ENCODE data around the gene CENPP. TPM values are rescaled to one million over a fixed set of nuclear protein-coding genes. Genes with fewer than 3 reads are reported as not detected.
"Not testable (repeated sequence)": the region's sequence is repeated elsewhere in the genome, so short reads cannot be mapped to it uniquely, and the experiment has no call there.

The CENPP gene
- total RNA-seq, 1 donor from 2014 or later, result 24.6 TPM

DNA sequence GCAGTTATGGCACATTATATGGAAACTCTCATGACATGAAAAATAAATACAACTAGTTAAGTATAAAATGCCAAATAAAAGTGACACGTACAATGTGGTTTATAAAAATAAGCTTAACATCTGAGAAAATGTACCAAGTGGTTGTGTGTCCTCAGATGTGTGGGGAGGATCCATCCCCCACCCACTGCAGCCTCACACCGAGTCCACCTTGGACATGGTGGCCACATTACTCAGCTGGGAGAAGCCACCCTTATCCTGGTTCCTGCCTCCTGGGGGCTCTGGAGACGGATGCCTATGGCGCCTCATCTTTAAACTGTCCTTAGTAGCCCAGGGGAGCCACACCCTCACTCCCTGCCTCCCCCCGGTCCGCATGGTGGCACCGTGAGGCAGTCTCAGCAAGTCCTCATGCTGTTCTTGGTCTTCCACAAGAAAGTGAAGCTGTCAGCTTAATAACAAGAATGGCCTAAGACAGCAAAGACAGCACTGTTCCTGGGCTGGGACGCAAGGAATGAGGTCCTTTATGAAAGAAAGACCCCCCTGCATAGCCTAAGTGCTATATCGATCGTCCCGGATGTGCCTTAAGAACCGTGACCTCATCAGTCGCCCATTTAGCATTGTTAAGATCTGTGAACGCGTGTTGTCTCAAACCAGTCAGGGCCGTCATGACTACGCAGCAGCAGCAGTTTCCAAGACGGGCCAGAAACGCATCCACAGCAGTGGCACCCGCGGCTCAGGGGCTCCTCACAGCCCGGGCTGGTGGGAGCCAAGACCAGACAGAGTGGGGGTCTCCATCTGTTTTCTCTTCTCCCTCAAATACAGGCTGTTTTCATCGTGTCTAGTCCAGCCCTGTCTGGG is 287.7 kb downstream of the CENPP start:
- Mint-ChIP-seq H3K36me3 (ENCODE audit: low read depth) (peaks cover 20% of the 10 kb centered on the region), H3K4me1 (ENCODE audit: low read depth) (no peaks in the 10 kb centered on the region), H3K27ac (no peak overlapping the region), H3K27me3 (ENCODE audit: insufficient read depth) (no peaks in the 10 kb centered on the region), H3K4me3 (no peak overlapping the region), H3K9me3 (no peaks in the 10 kb centered on the region)
- intact Hi-C loops (cut with micrococcal nuclease), result no loop called here
- no peak for DNase-seq (ENCODE audit: low spot score)

DNA sequence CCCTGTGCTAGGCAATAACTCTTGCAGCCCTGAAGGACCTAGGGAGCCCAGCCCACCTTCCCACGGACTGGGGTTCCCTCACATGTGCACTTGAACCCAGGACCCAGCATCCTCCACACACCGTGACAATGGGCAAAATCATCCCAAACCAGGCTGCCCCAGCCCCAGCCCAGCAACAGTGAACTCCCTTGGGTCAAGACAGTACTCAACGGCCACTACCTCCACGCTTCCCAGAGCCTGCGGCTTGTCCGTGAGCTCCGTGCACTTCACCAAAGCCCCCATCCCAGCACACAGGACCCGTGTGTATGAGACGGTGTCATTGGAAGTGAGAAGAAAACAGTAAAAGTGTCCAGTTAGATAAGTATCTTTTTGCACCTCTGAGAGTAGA is 288.4 kb downstream of the CENPP start:
- no peak overlapping the region for H3K4me3 Mint-ChIP-seq
- H3K27ac Mint-ChIP-seq, result no peak overlapping the region
- H3K27me3 Mint-ChIP-seq (ENCODE audit: insufficient read depth), result no peaks in the 10 kb centered on the region
- no peak for DNase-seq (ENCODE audit: low spot score)
- intact Hi-C loops (cut with micrococcal nuclease), result no loop called here
- no peaks in the 10 kb centered on the region for H3K4me1 Mint-ChIP-seq (ENCODE audit: low read depth)
- peaks cover 20% of the 10 kb centered on the region for H3K36me3 Mint-ChIP-seq (ENCODE audit: low read depth)
- no peaks in the 10 kb centered on the region for H3K9me3 Mint-ChIP-seq

DNA sequence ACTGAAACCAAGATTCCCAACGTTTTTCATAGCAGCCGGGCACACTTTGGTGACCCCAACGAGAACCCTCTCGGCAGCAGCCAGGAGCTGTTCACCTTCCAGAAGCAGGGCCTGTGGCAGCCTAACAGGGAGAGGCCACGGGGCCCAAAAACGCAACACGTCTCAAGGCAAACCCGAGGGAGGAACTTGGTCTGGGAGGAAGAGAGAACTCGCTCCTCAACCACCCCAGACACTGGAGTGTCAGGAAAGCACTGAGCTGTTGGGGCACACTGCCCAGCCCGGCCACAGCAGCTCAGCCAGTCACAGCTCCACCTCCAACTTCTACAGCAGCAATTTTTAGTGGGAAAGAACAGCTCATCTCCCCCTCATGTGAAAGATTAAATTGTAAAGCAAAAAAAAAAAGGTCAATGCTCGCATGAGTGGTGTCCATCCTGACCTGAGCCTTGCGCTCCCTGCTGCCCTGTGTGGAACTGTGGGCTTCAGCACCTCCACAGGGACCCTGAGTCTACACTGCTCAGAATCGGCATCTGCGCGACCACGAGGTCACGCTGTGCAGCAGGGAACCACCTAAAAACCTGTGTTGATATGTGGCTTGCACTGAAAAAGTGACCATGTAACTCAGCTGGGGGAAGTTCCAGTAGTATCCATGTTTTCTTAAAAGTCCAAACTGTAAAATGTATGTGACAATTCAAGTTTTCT is 289.2 kb downstream of the CENPP start:
- Mint-ChIP-seq H3K4me1 (ENCODE audit: low read depth) (no peaks in the 10 kb centered on the region), H3K4me3 (no peak overlapping the region), H3K27ac (no peak overlapping the region), H3K27me3 (ENCODE audit: insufficient read depth) (no peaks in the 10 kb centered on the region), H3K36me3 (ENCODE audit: low read depth) (peaks cover 20% of the 10 kb centered on the region), H3K9me3 (no peaks in the 10 kb centered on the region)
- no peak for DNase-seq (ENCODE audit: low spot score)
- intact Hi-C loops (cut with micrococcal nuclease), result no loop called here

DNA sequence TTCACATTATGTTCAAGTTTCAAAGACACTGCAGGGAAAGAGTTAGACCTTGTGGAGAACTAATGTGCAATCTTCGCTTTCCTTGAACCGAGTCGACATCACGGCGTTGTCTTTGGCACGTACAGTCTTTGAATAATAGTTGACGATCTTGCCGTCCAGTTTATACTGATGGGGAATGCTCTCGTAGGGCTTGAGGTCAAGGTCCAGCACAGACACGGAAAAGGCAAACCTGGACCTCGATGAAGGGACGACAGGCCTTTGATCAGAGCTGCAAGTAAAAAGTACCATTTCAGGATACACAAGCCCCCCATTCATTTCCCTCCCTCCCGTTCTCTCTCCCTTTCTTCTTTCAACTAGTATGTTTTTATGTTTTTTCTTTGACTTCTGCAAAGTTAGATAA is 290.0 kb downstream of the CENPP start:
- Mint-ChIP-seq H3K27me3 (ENCODE audit: insufficient read depth) (no peaks in the 10 kb centered on the region), H3K36me3 (ENCODE audit: low read depth) (peaks cover 29% of the 10 kb centered on the region), H3K4me1 (ENCODE audit: low read depth) (no peaks in the 10 kb centered on the region), H3K27ac (no peak overlapping the region), H3K9me3 (no peaks in the 10 kb centered on the region), H3K4me3 (no peak overlapping the region)
- DNase-seq (ENCODE audit: low spot score), result no peak
- intact Hi-C loops (cut with micrococcal nuclease), result no loop called here

DNA sequence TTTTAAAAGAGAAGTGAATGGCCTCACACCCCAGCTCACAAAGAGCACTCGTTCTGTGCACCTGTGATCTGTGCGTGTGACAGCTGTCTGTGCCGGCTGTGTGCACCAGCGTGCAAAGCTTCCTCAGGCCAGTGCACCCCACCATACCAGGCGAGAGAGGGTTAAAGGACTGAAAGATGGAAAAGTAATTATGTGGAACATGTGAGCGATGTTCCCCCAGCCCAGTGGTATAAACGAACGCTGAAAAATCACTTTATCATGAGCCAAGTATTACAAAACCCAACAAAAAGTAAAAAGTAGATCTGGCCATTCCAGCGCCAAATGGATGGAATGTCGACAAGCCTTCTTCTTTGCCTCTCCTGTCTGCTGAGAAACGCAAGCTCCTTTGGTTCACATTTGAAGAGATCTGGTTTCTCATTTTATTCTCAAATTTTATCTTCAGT is 290.5 kb downstream of the CENPP start:
- H3K9me3 Mint-ChIP-seq, result no peaks in the 10 kb centered on the region
- intact Hi-C loops (cut with micrococcal nuclease), result no loop called here
- peaks cover 29% of the 10 kb centered on the region for H3K36me3 Mint-ChIP-seq (ENCODE audit: low read depth)

DNA sequence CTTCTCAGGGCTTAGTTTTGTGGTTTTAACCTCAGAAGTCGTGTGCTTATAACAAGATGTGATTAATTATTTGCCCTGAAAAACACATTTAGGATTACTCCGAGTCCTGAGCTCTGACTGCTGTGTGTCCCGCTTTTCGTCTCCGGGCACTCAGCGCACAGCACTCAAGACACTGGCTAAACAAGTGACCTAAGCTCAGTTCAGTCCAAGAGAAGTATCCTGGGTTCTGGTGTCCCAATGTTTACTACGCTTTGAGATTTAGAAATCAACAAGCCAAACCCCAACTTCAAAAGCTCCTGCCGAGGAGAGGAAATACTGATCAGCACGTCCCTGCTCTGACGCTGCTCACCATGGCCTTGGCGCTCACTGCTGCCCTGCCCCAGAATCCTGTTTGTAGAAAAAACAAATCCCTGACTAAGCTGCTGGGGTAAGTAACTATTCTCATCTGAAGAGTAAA is 290.9 kb downstream of the CENPP start:
- H3K36me3 Mint-ChIP-seq (ENCODE audit: low read depth), result peaks cover 27% of the 10 kb centered on the region
- intact Hi-C loops (cut with micrococcal nuclease), result no loop called here
- no peaks in the 10 kb centered on the region for H3K27me3 Mint-ChIP-seq (ENCODE audit: insufficient read depth)
- DNase-seq (ENCODE audit: low spot score), result no peak
- no peak overlapping the region for H3K27ac Mint-ChIP-seq
- H3K4me3 Mint-ChIP-seq, result no peak overlapping the region
- H3K9me3 Mint-ChIP-seq, result no peaks in the 10 kb centered on the region
- H3K4me1 Mint-ChIP-seq (ENCODE audit: low read depth), result no peaks in the 10 kb centered on the region

More for the DNA sequence above, 290.5 kb downstream of the CENPP start:
- Mint-ChIP-seq H3K4me1 (ENCODE audit: low read depth) (no peaks in the 10 kb centered on the region), H3K27me3 (ENCODE audit: insufficient read depth) (no peaks in the 10 kb centered on the region), H3K4me3 (no peak overlapping the region), H3K27ac (no peak overlapping the region)
- no peak for DNase-seq (ENCODE audit: low spot score)

DNA sequence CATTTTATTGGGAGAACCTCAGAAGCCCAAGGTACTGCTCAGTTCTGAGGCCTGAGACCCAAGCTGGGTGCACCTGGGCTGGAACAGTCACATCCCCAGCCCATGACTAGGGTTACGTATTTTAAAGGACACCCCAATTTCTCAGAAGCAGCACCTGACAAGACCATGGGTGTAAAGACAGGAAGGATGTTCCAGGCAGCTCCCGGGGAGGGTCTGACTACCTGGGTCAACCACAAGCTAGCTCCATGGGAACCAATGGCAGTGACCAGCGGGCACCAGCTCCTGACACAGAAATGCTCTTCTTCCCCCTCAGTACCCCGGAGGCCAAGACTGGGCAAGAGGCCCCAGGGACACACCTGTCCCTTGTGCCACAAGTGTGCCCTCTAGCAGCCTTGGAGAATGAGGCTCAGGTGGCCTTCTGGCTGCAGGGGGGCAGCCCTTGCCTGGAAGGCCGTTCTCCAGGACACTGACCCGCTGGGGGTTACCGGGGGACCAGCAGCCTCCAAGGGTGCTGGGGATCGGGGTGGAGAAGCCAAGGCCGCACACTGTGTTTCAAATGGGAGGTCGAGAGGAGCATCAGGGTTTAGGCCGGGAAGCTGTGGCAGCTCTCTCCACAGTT is 291.6 kb downstream of the CENPP start:
- Mint-ChIP-seq H3K36me3 (ENCODE audit: low read depth) (peaks cover 21% of the 10 kb centered on the region), H3K4me3 (no peak overlapping the region), H3K4me1 (ENCODE audit: low read depth) (no peaks in the 10 kb centered on the region), H3K27ac (no peak overlapping the region), H3K9me3 (no peaks in the 10 kb centered on the region), H3K27me3 (ENCODE audit: insufficient read depth) (no peaks in the 10 kb centered on the region)
- DNase-seq (ENCODE audit: low spot score), result no peak
- intact Hi-C loops (cut with micrococcal nuclease), result no loop called here

DNA sequence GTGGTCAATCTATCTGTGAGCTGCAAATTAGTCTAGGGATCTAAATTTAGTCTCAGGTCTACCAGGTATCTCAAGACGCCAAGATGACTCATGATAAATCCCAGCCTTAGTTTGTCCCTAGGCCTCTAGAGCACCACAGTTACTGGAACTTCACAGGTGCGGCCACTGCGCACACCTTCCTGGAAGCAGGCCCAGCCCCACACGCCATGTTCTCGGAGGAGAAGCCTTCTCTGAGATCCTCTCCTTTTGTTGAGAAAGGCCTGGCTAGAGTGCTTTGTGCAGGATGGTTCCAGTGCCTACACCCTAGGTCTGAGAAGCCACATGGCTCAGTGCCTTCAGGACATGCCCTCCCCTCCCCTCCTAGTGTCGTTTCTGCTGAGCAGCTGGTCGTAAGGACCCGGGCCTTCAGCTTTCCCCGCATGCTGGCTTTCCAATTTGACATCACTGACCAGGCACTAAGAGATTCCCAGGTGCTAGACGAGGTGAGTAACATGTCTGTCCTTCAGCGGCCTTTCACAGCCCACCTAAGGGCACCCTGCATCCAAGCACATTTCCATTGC is 292.3 kb downstream of the CENPP start:
- no peaks in the 10 kb centered on the region for H3K4me1 Mint-ChIP-seq (ENCODE audit: low read depth)
- H3K27ac Mint-ChIP-seq, result no peak overlapping the region
- H3K4me3 Mint-ChIP-seq, result no peak overlapping the region
- H3K9me3 Mint-ChIP-seq, result no peaks in the 10 kb centered on the region
- intact Hi-C loops (cut with micrococcal nuclease), result no loop called here
- H3K36me3 Mint-ChIP-seq (ENCODE audit: low read depth), result peaks cover 21% of the 10 kb centered on the region
- no peaks in the 10 kb centered on the region for H3K27me3 Mint-ChIP-seq (ENCODE audit: insufficient read depth)
- DNase-seq (ENCODE audit: low spot score), result no peak

DNA sequence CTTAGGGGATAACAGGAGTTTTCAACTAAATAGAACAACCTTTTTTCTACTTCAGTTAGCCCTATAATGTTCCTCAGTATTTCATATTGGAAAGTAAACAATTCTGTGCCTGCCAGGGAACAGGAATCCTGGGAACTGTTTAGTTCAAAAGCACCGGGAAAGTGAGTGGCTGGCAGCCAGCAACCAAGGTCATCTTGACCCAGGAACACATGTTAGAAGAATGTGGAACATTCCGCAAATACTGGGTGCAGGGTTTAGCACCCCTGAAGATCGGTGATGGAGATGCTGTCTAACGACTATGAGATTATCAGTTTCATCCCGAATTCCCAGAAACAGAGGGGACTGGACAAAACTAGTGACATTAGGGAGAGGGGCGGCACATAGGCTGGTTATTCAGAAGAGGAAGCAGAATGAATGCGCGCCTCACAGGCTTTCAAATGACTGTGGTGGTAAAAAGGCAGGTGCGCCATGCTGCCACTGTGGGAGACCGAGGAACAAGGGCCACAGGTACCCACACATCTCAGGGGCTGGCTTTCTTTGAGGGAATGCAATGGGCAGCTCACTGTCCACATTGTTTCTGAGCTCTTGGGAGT is 293.0 kb downstream of the CENPP start:
- peaks cover 21% of the 10 kb centered on the region for H3K36me3 Mint-ChIP-seq (ENCODE audit: low read depth)
- no peaks in the 10 kb centered on the region for H3K9me3 Mint-ChIP-seq
- no peaks in the 10 kb centered on the region for H3K4me1 Mint-ChIP-seq (ENCODE audit: low read depth)
- H3K27ac Mint-ChIP-seq, result no peak overlapping the region
- DNase-seq (ENCODE audit: low spot score), result no peak
- intact Hi-C loops (cut with micrococcal nuclease), result no loop called here
- no peak overlapping the region for H3K4me3 Mint-ChIP-seq
- no peaks in the 10 kb centered on the region for H3K27me3 Mint-ChIP-seq (ENCODE audit: insufficient read depth)

DNA sequence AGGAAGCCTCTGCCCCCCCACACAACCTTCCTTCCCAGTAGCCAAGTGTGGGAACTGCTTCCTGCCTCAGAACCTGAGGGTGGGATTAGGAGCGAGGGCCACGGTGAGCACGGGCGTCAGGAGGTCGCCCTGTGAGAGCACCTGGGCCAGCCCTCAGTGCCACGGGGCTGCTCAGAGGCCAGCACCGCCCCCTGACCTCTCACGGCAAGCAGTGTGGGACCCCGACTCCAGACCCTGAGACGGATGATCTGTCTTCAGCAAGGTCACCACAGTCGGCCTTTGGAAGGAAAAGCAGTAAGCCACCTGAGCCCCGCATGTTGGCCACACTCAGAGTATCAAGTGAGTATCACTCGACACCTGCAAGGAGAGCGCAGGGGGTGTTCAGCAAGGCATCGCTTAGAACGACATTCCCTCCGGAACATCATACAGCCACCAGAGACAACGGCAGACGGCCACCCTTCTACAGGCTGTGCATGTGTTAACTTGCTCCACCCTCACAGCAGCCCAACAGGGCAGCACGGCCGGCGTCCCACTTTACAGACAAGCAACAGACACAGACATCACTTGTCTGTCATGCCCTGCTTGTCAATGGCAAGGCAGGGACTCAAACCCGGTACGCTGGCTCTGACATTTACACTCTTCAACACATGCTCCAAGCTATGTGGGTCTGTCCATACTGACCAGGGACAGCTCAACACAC is 294.0 kb downstream of the CENPP start:
- H3K9me3 Mint-ChIP-seq, result no peaks in the 10 kb centered on the region
- H3K36me3 Mint-ChIP-seq (ENCODE audit: low read depth), result peaks cover 20% of the 10 kb centered on the region
- H3K27me3 Mint-ChIP-seq (ENCODE audit: insufficient read depth), result no peaks in the 10 kb centered on the region
- DNase-seq (ENCODE audit: low spot score), result no peak
- intact Hi-C loops (cut with micrococcal nuclease), result no loop called here
- H3K27ac Mint-ChIP-seq, result no peak overlapping the region
- H3K4me1 Mint-ChIP-seq (ENCODE audit: low read depth), result no peaks in the 10 kb centered on the region
- no peak overlapping the region for H3K4me3 Mint-ChIP-seq

DNA sequence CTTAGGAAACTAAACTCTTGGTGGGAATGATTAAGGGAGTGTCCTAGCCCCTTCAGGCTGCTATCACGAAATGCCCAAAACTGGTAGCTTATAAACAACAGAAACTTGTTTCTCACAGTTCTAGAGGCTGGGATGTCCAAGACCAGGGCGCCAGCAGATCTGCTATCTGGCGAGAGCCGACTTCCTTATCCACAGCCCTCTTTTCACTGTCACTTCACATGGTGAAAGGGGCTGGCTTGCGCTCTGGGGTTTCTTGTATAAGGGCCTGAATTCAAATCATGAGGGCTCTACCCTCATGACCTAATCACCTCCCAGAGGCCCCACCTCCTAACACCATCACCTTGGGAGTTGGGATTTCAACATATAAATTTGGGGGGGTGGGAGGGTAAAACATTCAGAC is 295.1 kb downstream of the CENPP start:
- DNase-seq (ENCODE audit: low spot score), result no peak
- peaks cover 6% of the 10 kb centered on the region for H3K4me1 Mint-ChIP-seq (ENCODE audit: low read depth)
- no peaks in the 10 kb centered on the region for H3K27me3 Mint-ChIP-seq (ENCODE audit: insufficient read depth)
- H3K4me3 Mint-ChIP-seq, result no peak overlapping the region
- H3K9me3 Mint-ChIP-seq, result no peaks in the 10 kb centered on the region
- H3K27ac Mint-ChIP-seq, result no peak overlapping the region
- peaks cover 21% of the 10 kb centered on the region for H3K36me3 Mint-ChIP-seq (ENCODE audit: low read depth)
- intact Hi-C loops (cut with micrococcal nuclease), result no loop called here

DNA sequence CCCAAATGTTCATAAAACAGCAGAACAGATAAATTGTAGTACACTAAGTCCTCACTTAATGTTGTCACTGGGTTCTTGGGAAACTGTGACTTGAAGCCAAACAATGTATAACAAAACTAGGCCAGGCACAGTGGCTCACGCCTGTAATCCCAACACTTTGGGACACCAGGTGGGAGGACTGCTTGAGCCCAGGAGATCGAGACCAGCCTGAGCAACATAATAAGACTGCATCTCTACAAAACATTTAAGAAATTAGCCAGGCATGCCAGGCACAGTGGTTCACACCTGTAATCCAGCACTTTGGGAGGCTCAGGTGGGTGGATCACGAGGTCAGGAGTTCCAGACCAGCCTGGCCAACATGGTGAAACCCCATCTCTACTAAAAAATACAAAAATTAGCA is 298.2 kb downstream of the CENPP start:
- H3K27me3 Mint-ChIP-seq (ENCODE audit: insufficient read depth); intact Hi-C loops (cut with micrococcal nuclease); H3K4me1 Mint-ChIP-seq (ENCODE audit: low read depth); H3K9me3 Mint-ChIP-seq; H3K27ac Mint-ChIP-seq; DNase-seq (ENCODE audit: low spot score); H3K4me3 Mint-ChIP-seq: not testable (repeated sequence)
- H3K36me3 Mint-ChIP-seq (ENCODE audit: low read depth), result peaks cover 34% of the 10 kb centered on the region
